Stimulated activated CD4-positive, alpha-beta T cell treated with anti-CD3 and anti-CD28 coated beads, Interleukin-4, amount 100 ng/mL, for 4 hours (primary cell): Measurements from ENCODE around the gene GDPD1.
"Not testable (repeated sequence)": the region's sequence is repeated elsewhere in the genome, so short reads cannot be mapped to it uniquely, and the experiment has no call there.

Experiments
- DNase-seq, 2 experiments: peaks; one replicate each; pipeline ENCODE4 v3.0.0-alpha.2; 2020

Gene GDPD1

GRCh38 chr17:59257101-59257500 is 36.8 kb downstream of the GDPD1 start:
- no peak for DNase-seq

- DNase-seq, result no peak
These were observed 40.4 kb downstream of the GDPD1 start for GRCh38 chr17:59260722-59261121.

- no peak for DNase-seq
These were observed 46.4 kb downstream of the GDPD1 start for GRCh38 chr17:59266745-59267144.

GRCh38 chr17:59267776-59268175 is 47.5 kb downstream of the GDPD1 start:
- DNase-seq, result no peak

GRCh38 chr17:59275618-59276017 is 55.3 kb downstream of the GDPD1 start:
- no peak for DNase-seq

- DNase-seq, result no peak
These were observed 56.7 kb downstream of the GDPD1 start for GRCh38 chr17:59277031-59277430.

GRCh38 chr17:59278406-59278805 is 58.1 kb downstream of the GDPD1 start:
- no peak for DNase-seq

- DNase-seq, result no peak
These were observed 64.0 kb downstream of the GDPD1 start for GRCh38 chr17:59284317-59284716.

GRCh38 chr17:59287452-59287851 is 67.1 kb downstream of the GDPD1 start:
- no peak for DNase-seq

GRCh38 chr17:59287891-59288290 is 67.6 kb downstream of the GDPD1 start:
- no peak for DNase-seq

GRCh38 chr17:59289981-59290301 is 69.6 kb downstream of the GDPD1 start:
- DNase-seq, result no peak

GRCh38 chr17:59290302-59290998 is 70.1 kb downstream of the GDPD1 start:
- not testable (repeated sequence) for DNase-seq

- no peak for DNase-seq
These were observed 71.8 kb downstream of the GDPD1 start for GRCh38 chr17:59292174-59292523.

GRCh38 chr17:59296190-59296589 is 75.9 kb downstream of the GDPD1 start:
- DNase-seq, result no peak

GRCh38 chr17:59298521-59298920 is 78.2 kb downstream of the GDPD1 start:
- DNase-seq, result no peak

- no peak for DNase-seq
These were observed 79.2 kb downstream of the GDPD1 start for GRCh38 chr17:59299400-59300092.

- DNase-seq, result no peak
These were observed 80.6 kb downstream of the GDPD1 start for GRCh38 chr17:59300941-59301340.

GRCh38 chr17:59304811-59305210 is 84.5 kb downstream of the GDPD1 start:
- no peak for DNase-seq

GRCh38 chr17:59310263-59310920 is 90.1 kb downstream of the GDPD1 start:
- DNase-seq, result no peak

- DNase-seq, result peak in 1 of 2 experiments; percentile 25
These were observed 90.7 kb downstream of the GDPD1 start for GRCh38 chr17:59311051-59311468.

GRCh38 chr17:59311521-59311920 is 91.2 kb downstream of the GDPD1 start:
- not testable (repeated sequence) for DNase-seq

GRCh38 chr17:59315866-59316265 is 95.6 kb downstream of the GDPD1 start:
- no peak for DNase-seq
